T-cell (primary cell): Measurements from ENCODE around the gene TTC7B. TPM values are rescaled to one million over a fixed set of nuclear protein-coding genes. Genes with fewer than 3 reads are reported as not detected.

Experiments
- ATAC-seq, 4 experiments: fragments of 200-7000 bp in 3 of 4; fragments of 150-1000 bp in 1 of 4; cut with Tn5 transposase; replicated peaks in 1 of 4; 1 replicate in 3 of 4; 2 replicates in 1 of 4; pipeline ENCODE4 v1.10.0; 2021; ENCODE audit warnings: moderate library complexity in 3 of 4, mild to moderate bottlenecking in 2 of 4, moderate number of reproducible peaks in 1 of 4
- CTCF ChIA-PET, 2 donors: fragments of 300-600 bp; sonication (Branson Sonifier 250); formaldehyde crosslinking; loops; one replicate each; lab custom pipeline; 2022; ENCODE audit warnings: antibody characterized with exemption in 2 of 2; lab: Charles Lee
- POLR2A ChIA-PET, 2 donors: fragments of 300-600 bp; sonication (Branson Sonifier 250); formaldehyde crosslinking; loops; one replicate each; lab custom pipeline; 2022; ENCODE audit warnings: antibody characterized with exemption in 2 of 2; lab: Charles Lee
- DNase-seq, 35 experiments: peaks; one replicate each; pipeline versions ENCODE4 v3.0.0 to v3.0.0-alpha.2; 2013 to 2023
- H3K27ac ChIP-seq: one replicate; pipeline ENCODE4 v1.5.1; 2013; ENCODE audit warnings: low read length
- H3K27me3 ChIP-seq, 2 experiments: replicated peaks in 1 of 2; 1 replicate in 1 of 2; 2 replicates in 1 of 2; pipeline versions ENCODE4 v1.6.1 to v1.7.0; 2013; ENCODE audit warnings: low read length in 1 of 2, mixed read lengths in 1 of 2; ENCODE audit not compliant: control insufficient read depth in 2 of 2, insufficient read depth in 2 of 2; ENCODE audit errors: extremely low read depth in 1 of 2
- H3K36me3 ChIP-seq, 2 donors: 1 replicate in 1 of 2; 2 replicates in 1 of 2; pipeline versions ENCODE4 v1.6.1 to v1.7.0; 2013; ENCODE audit warnings: low read length in 1 of 2; ENCODE audit not compliant: control insufficient read depth in 2 of 2, insufficient read depth in 1 of 2; ENCODE audit errors: extremely low read depth in 1 of 2
- H3K4me1 ChIP-seq, 2 experiments: 1 replicate in 1 of 2; 2 replicates in 1 of 2; pipeline versions ENCODE4 v1.6.1 to v1.7.0; 2013; ENCODE audit warnings: low read length in 2 of 2, mixed read lengths in 1 of 2; ENCODE audit not compliant: insufficient read depth in 2 of 2, control insufficient read depth in 1 of 2; ENCODE audit errors: extremely low read depth in 1 of 2
- H3K4me3 ChIP-seq, 2 donors: 1 replicate in 1 of 2; 2 replicates in 1 of 2; pipeline versions ENCODE4 v1.5.1 to v1.7.0; 2013; ENCODE audit warnings: mild to moderate bottlenecking in 2 of 2, low read length in 1 of 2, moderate library complexity in 1 of 2; ENCODE audit not compliant: control insufficient read depth in 1 of 2; ENCODE audit errors: extremely low read depth in 1 of 2
- H3K9me3 ChIP-seq: 2 replicates; pipeline ENCODE4 v1.7.0; 2013
- H3K27ac Mint-ChIP-seq, 2 donors: one replicate each; pipeline ENCODE4 v1.8.0; 2020 to 2021; ENCODE audit warnings: mild to moderate bottlenecking in 2 of 2, mixed read lengths in 2 of 2
- H3K27me3 Mint-ChIP-seq, 2 donors: one replicate each; pipeline ENCODE4 v1.8.0; 2021 to 2022; ENCODE audit warnings: mixed read lengths in 2 of 2
- H3K36me3 Mint-ChIP-seq: one replicate; pipeline ENCODE4 v1.8.0; 2021; ENCODE audit warnings: mixed read lengths
- H3K4me1 Mint-ChIP-seq, 3 donors: one replicate each; pipeline ENCODE4 v1.8.0; 2020 to 2022; ENCODE audit warnings: mixed read lengths in 3 of 3, mild to moderate bottlenecking in 1 of 3
- H3K4me3 Mint-ChIP-seq, 3 donors: one replicate each; pipeline ENCODE4 v1.8.0; 2020 to 2022; ENCODE audit warnings: mild to moderate bottlenecking in 3 of 3, mixed read lengths in 3 of 3, moderate library complexity in 3 of 3
- H3K9me3 Mint-ChIP-seq, 3 donors: one replicate each; pipeline ENCODE4 v1.8.0; 2020 to 2022; ENCODE audit warnings: mixed read lengths in 3 of 3
- WGBS: methylation state at CpG from one replicate; pipeline ENCODE4 v1.1.5; 2013; ENCODE audit warnings: missing lambda C conversion rate; ENCODE audit not compliant: insufficient coverage; 5-methylcytosine and 5-hydroxymethylcytosine counted together
- total RNA-seq, 35 experiments: library from RNA in 6 of 35; stranded (reverse) in 6 of 35; fragments of 120-200 nt in 1 of 35; gene quantifications; one replicate each; pipeline versions ENCODE4 v1.2.1 to v1.2.4 and lab custom pipeline; 2013 to 2026

TTC7B gene
- total RNA-seq, 5 donors from 2014 or later (not counting 1 experiment from before 2014, with no cell fraction given), result 1.5 to 2.6 (median 1.7) TPM

DNA sequence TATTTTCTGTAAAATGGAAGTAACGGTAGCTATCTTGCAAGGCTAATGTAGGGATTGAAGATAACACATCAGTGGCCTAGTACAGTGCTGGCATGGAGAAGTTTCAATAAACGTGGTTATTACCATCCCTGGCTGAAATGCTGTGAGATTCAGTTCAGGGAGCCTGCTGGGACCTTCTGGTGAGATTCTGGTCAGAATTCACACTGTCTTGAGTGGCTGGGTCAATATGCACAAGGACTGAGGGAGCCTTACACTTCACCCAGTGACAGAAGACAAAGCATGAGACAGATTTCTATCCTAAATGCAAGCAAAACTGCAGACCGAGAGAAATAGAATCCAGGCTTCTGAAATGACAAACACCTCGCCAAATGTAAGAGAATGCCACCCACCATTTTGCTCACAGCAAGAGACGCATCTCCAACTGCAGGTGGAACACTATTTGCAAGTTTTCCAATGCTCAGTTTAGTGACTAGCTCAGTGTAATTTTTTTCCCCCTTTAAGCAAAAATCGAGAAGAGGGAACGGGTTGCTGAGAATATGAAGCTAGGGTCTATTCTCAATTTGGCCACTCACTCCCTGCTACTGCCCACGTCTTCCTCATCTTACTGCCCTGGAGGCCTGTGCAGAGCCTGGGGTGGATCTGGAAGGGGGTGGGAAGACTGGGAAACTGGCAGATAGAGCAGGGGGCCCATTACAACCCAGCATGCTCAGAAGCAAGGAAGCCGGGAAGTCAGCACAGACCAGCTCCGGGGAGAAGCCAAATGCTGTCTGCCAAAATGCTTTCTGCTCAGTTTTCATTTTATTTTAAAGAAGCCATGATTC, 201.3 kb downstream of the TTC7B start:
- H3K9me3 ChIP-seq, result no peaks in the 10 kb centered on the region
- no peaks in the 10 kb centered on the region for H3K4me1 ChIP-seq
- H3K36me3 ChIP-seq, result no peaks in the 10 kb centered on the region
- no peak overlapping the region for H3K27ac ChIP-seq
- DNase-seq (no peak), ATAC-seq (no peak)
- H3K4me3 ChIP-seq, result no peak overlapping the region
- no peak overlapping the region for H3K4me3 Mint-ChIP-seq
- no peaks in the 10 kb centered on the region for H3K4me1 Mint-ChIP-seq
- H3K27me3 Mint-ChIP-seq, result no peaks in the 10 kb centered on the region
- ChIA-PET CTCF (no interaction called here), POLR2A (no interaction called here)
- no peaks in the 10 kb centered on the region for H3K9me3 Mint-ChIP-seq
- H3K27ac Mint-ChIP-seq, result no peak overlapping the region
- H3K27me3 ChIP-seq, result peaks cover 0 to 4% of the 10 kb centered on the region in 2 experiments
- H3K36me3 Mint-ChIP-seq, result no peaks in the 10 kb centered on the region
- WGBS, result 82% methylated on average over 6 of the region's 10 CpGs

DNA sequence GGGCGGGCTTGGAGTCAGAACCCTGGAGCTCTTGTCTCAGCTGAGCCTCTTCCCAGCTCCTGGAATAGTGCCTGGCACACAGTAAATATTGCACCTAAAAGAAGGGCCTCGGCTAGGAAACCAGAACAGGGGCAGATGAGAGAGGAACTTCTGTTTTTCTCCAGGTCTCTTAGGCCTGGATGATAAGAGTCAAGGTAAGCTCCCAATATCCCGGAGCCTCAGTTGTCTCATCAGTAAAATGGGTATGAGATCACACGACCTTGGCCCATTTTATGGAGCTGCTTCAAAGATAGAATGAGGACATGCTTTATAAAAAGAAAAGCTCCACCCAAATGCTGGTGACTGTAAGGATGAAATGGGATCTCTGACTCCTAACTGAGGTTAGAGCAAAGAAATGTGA, 202.2 kb downstream of the TTC7B start:
- 100% methylated on average over 2 of the region's 4 CpGs for WGBS
- Histone ChIP-seq H3K36me3 (no peaks in the 10 kb centered on the region), H3K4me3 (no peak overlapping the region), H3K4me1 (no peaks in the 10 kb centered on the region), H3K9me3 (no peaks in the 10 kb centered on the region), H3K27me3 (peaks cover 0 to 4% of the 10 kb centered on the region in 2 experiments), H3K27ac (no peak overlapping the region)
- DNase-seq (no peak), ATAC-seq (no peak)
- Mint-ChIP-seq H3K4me1 (no peaks in the 10 kb centered on the region), H3K4me3 (no peak overlapping the region), H3K27me3 (no peaks in the 10 kb centered on the region), H3K27ac (no peak overlapping the region), H3K9me3 (no peaks in the 10 kb centered on the region), H3K36me3 (no peaks in the 10 kb centered on the region)
- ChIA-PET CTCF (no interaction called here), POLR2A (no interaction called here)

DNA sequence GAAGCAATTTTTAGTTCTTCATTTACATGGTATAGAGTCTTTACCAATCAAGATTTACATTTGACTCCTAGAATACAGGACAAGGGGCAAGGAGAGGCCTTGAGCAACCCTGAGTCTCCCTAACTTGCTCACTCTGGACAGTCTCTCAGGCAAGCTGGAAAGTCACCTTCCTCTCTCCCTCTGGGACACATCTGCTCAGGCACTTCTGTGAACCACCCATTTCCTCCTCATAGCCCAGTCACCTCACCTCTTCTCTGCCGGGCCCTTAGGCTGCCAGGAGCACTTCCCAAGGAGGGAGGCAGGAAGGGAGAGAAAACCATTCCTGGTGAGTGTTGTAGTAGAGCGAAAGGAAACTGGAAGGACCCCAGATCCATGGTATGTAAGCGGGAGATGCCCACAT, 202.8 kb downstream of the TTC7B start:
- H3K4me3 ChIP-seq, result no peak overlapping the region
- ATAC-seq (no peak), DNase-seq (no peak)
- Mint-ChIP-seq H3K36me3 (no peaks in the 10 kb centered on the region), H3K9me3 (no peaks in the 10 kb centered on the region), H3K27me3 (no peaks in the 10 kb centered on the region), H3K4me3 (no peak overlapping the region), H3K27ac (no peak overlapping the region), H3K4me1 (no peaks in the 10 kb centered on the region)
- POLR2A ChIA-PET, result no interaction called here
- H3K27ac ChIP-seq, result no peak overlapping the region
- WGBS, result no CpG with 5 or more reads among the region's 3 CpGs
- peaks cover 0 to 5% of the 10 kb centered on the region in 2 experiments for H3K27me3 ChIP-seq
- H3K9me3 ChIP-seq, result no peaks in the 10 kb centered on the region
- CTCF ChIA-PET, result no interaction called here
- H3K4me1 ChIP-seq, result no peaks in the 10 kb centered on the region
- no peaks in the 10 kb centered on the region for H3K36me3 ChIP-seq

DNA sequence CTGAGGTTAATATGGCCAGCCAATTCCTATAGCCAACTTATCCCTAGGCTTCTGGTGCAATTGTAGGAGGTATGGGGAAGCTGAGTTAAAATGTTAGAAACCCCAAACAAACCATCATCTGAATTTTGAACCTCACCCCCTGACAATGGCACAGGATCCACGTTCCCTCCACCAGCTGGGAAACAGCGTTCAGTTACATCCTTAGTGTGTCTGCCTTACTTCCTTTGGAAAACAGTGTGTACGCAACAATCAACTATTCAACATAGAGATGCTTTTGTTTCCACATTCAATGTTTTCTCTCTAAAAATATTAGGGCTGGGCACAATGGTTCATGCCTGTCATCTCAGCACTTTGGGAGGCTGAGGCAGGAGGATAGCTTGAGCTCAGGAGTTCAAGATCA, 203.4 kb downstream of the TTC7B start:
- no peak overlapping the region for H3K27ac ChIP-seq
- Mint-ChIP-seq H3K36me3 (no peaks in the 10 kb centered on the region), H3K27ac (no peak overlapping the region), H3K4me3 (no peak overlapping the region), H3K4me1 (no peaks in the 10 kb centered on the region), H3K27me3 (no peaks in the 10 kb centered on the region), H3K9me3 (no peaks in the 10 kb centered on the region)
- no peak for ATAC-seq
- H3K9me3 ChIP-seq, result no peaks in the 10 kb centered on the region
- no peaks in the 10 kb centered on the region for H3K4me1 ChIP-seq
- peaks cover 0 to 6% of the 10 kb centered on the region in 2 experiments for H3K27me3 ChIP-seq
- ChIA-PET CTCF (no interaction called here), POLR2A (no interaction called here)
- H3K4me3 ChIP-seq, result no peak overlapping the region
- WGBS, result 78% methylated on average over 3 of the region's 3 CpGs
- no peaks in the 10 kb centered on the region for H3K36me3 ChIP-seq
- DNase-seq, result no peak

DNA sequence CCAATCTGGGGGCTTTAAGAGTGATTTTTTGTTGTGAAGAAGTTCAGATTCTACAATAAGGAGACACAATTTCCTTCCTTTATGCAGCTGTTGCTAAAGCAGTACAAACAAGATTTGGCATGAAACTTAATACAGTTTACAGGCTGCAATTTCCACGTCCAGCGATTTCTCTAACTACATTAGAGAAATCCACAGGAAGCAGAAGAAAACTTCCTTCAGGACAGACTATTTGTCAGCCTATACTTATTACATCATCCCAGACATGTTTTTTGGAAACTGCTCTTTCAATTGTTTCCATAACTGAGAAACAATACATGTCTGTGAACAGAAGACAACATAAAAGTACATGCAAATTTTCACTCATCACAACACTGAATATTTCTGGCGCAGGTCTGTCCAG, 204.3 kb downstream of the TTC7B start:
- Mint-ChIP-seq H3K4me1 (no peaks in the 10 kb centered on the region), H3K27ac (no peak overlapping the region), H3K36me3 (no peaks in the 10 kb centered on the region), H3K4me3 (no peak overlapping the region), H3K27me3 (peaks cover 0 to 3% of the 10 kb centered on the region in 2 donors), H3K9me3 (no peaks in the 10 kb centered on the region)
- no peak for DNase-seq
- Histone ChIP-seq H3K4me1 (no peaks in the 10 kb centered on the region), H3K27ac (no peak overlapping the region), H3K4me3 (no peak overlapping the region), H3K27me3 (peaks cover 0 to 4% of the 10 kb centered on the region in 2 experiments), H3K9me3 (no peaks in the 10 kb centered on the region), H3K36me3 (no peaks in the 10 kb centered on the region)
- POLR2A ChIA-PET, result no interaction called here
- 78% methylated on average over 2 of the region's 3 CpGs for WGBS
- no peak for ATAC-seq
- CTCF ChIA-PET, result no interaction called here

DNA sequence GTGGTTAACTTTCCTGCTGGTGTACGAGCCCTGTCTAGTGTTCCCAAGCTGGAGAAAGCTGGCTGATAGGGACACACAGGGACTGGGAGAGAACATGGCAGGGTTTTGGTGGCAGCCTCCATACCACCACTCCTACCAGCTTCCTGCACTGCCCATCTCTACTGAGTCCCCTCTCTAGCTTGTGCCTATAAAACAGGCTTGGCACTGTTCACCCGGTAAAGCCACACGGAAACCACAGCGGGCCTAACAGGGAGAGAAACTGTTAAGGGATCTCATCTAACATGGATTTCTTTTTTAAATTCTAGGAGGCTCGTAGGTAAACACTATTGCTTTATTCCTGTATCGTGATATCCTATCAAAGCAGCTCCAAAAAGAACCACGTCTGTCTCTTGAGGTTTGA, 204.7 kb downstream of the TTC7B start:
- H3K27ac ChIP-seq, result no peak overlapping the region
- no peaks in the 10 kb centered on the region for H3K36me3 Mint-ChIP-seq
- H3K4me3 Mint-ChIP-seq, result no peak overlapping the region
- ChIA-PET CTCF (no interaction called here), POLR2A (interaction anchor here in 1 of 2 donors (0.6 kb wide), 1 partner anchor 9 kb away, joined by 5 read pairs; no protein-coding TSS in a partner anchor)
- H3K9me3 ChIP-seq, result no peaks in the 10 kb centered on the region
- ATAC-seq, result no peak
- H3K27ac Mint-ChIP-seq, result no peak overlapping the region
- no peaks in the 10 kb centered on the region for H3K9me3 Mint-ChIP-seq
- H3K4me1 ChIP-seq, result no peaks in the 10 kb centered on the region
- WGBS, result no CpG with 5 or more reads among the region's 7 CpGs
- no peak for DNase-seq
- H3K4me1 Mint-ChIP-seq, result no peaks in the 10 kb centered on the region
- H3K4me3 ChIP-seq, result no peak overlapping the region
- no peaks in the 10 kb centered on the region for H3K36me3 ChIP-seq
- peaks cover 0 to 4% of the 10 kb centered on the region in 2 experiments for H3K27me3 ChIP-seq
- H3K27me3 Mint-ChIP-seq, result peaks cover 0 to 3% of the 10 kb centered on the region in 2 donors
